Liver (tissue), 9 donors: Measurements from ENCODE around the gene SPINK7. TPM values are rescaled to one million over a fixed set of nuclear protein-coding genes. Genes with fewer than 3 reads are reported as not detected.

Experiments used
- DNase-seq: peaks from one replicate; pipeline ENCODE4 v3.0.0-alpha.2; 2017; ENCODE audit warnings: low spot score
- H3K27ac ChIP-seq, 2 donors: one replicate each; pipeline ENCODE4 v1.7.0; 2013; ENCODE audit warnings: inconsistent platforms in 2 of 2, low read length in 2 of 2, control low read depth in 1 of 2, low read depth in 1 of 2, mild to moderate bottlenecking in 1 of 2
- H3K27me3 ChIP-seq, 4 donors: one replicate each; pipeline versions ENCODE4 v1.6.1 to v1.7.0; 2013; ENCODE audit warnings: low read length in 3 of 4, inconsistent platforms in 1 of 4, mild to moderate bottlenecking in 1 of 4, moderate library complexity in 1 of 4; ENCODE audit not compliant: control insufficient read depth in 4 of 4, insufficient read depth in 4 of 4
- H3K36me3 ChIP-seq, 4 donors: one replicate each; pipeline versions ENCODE4 v1.6.1 to v1.7.0; 2013; ENCODE audit warnings: low read length in 3 of 4, mild to moderate bottlenecking in 3 of 4, low read depth in 1 of 4, moderate library complexity in 1 of 4; ENCODE audit not compliant: control insufficient read depth in 4 of 4, insufficient read depth in 3 of 4
- H3K4me1 ChIP-seq, 4 donors: one replicate each; pipeline versions ENCODE4 v1.6.1 to v1.7.0; 2013; ENCODE audit warnings: low read length in 3 of 4, mild to moderate bottlenecking in 3 of 4, moderate library complexity in 1 of 4; ENCODE audit not compliant: control insufficient read depth in 4 of 4, insufficient read depth in 4 of 4
- H3K4me3 ChIP-seq, 3 donors: one replicate each; pipeline versions ENCODE4 v1.6.1 to v1.7.0; 2013; ENCODE audit warnings: low read length in 3 of 3, control low read depth in 1 of 3, low read depth in 1 of 3, mild to moderate bottlenecking in 1 of 3
- H3K9ac ChIP-seq, 2 donors: one replicate each; pipeline ENCODE4 v1.7.0; 2013; ENCODE audit warnings: low read length in 2 of 2, mild to moderate bottlenecking in 2 of 2, moderate library complexity in 2 of 2, control low read depth in 1 of 2, low read depth in 1 of 2
- H3K9me3 ChIP-seq, 4 donors: one replicate each; pipeline versions ENCODE4 v1.6.1 to v1.7.0; 2013; ENCODE audit warnings: low read length in 3 of 4; ENCODE audit not compliant: control insufficient read depth in 4 of 4
- ATF3 ChIP-seq: IDR thresholded peaks from 2 replicates; pipeline ENCODE4 v1.6.1; 2016; ENCODE audit warnings: antibody characterized with exemption
- CTCF ChIP-seq: fragments of 150-350 bp; IDR thresholded peaks from 2 replicates; pipeline ENCODE4 v1.5.1; 2017; ENCODE audit warnings: improper control_type of control experiment, low read depth, low read length; ENCODE audit not compliant: missing input control
- EGR1 ChIP-seq, 2 donors: IDR thresholded peaks; 2 replicates each; pipeline ENCODE4 v1.6.1; 2016 to 2018; ENCODE audit warnings: antibody characterized with exemption in 2 of 2, low read depth in 2 of 2
- FOXA1 ChIP-seq: IDR thresholded peaks from 2 replicates; pipeline ENCODE4 v1.6.1; 2016; ENCODE audit warnings: antibody characterized with exemption
- FOXA2 ChIP-seq: IDR thresholded peaks from 2 replicates; pipeline ENCODE4 v1.6.1; 2016; ENCODE audit warnings: antibody characterized with exemption
- GABPA ChIP-seq, 2 donors: IDR thresholded peaks in 1 of 2; conservative IDR thresholded peaks in 1 of 2; 2 replicates each; pipeline ENCODE4 v1.6.1; 2016; ENCODE audit warnings: antibody characterized with exemption in 2 of 2, mild to moderate bottlenecking in 1 of 2, moderate library complexity in 1 of 2
- HNF4A ChIP-seq, 2 donors: conservative IDR thresholded peaks; 2 replicates each; pipeline ENCODE4 v1.6.1; 2016; ENCODE audit warnings: antibody characterized with exemption in 2 of 2, mild to moderate bottlenecking in 2 of 2
- HNF4G ChIP-seq: IDR thresholded peaks from 2 replicates; pipeline ENCODE4 v1.6.1; 2016; ENCODE audit warnings: antibody characterized with exemption
- JUND ChIP-seq, 2 donors: IDR thresholded peaks; 2 replicates each; pipeline ENCODE4 v1.6.1; 2016; ENCODE audit warnings: antibody characterized with exemption in 2 of 2
- MAX ChIP-seq: IDR thresholded peaks from 2 replicates; pipeline ENCODE4 v1.6.1; 2016; ENCODE audit warnings: antibody characterized with exemption
- NR2F2 ChIP-seq: IDR thresholded peaks from 2 replicates; pipeline ENCODE4 v1.6.1; 2016; ENCODE audit warnings: antibody characterized with exemption
- RAD21 ChIP-seq, 2 donors: IDR thresholded peaks; 2 replicates each; pipeline ENCODE4 v1.6.1; 2016; ENCODE audit warnings: antibody characterized with exemption in 2 of 2, mild to moderate bottlenecking in 2 of 2
- REST ChIP-seq: IDR thresholded peaks from 2 replicates; pipeline ENCODE4 v1.6.1; 2016; ENCODE audit warnings: antibody characterized with exemption, mild to moderate bottlenecking
- RXRA ChIP-seq, 2 donors: IDR thresholded peaks; 2 replicates each; pipeline ENCODE4 v1.6.1; 2017 to 2018; ENCODE audit warnings: antibody characterized with exemption in 2 of 2, mild to moderate bottlenecking in 1 of 2
- SP1 ChIP-seq: IDR thresholded peaks from 2 replicates; pipeline ENCODE4 v1.6.1; 2018; ENCODE audit warnings: antibody characterized with exemption, mild to moderate bottlenecking
- TAF1 ChIP-seq: conservative IDR thresholded peaks from 2 replicates; pipeline ENCODE4 v1.6.1; 2016; ENCODE audit warnings: antibody characterized with exemption, mild to moderate bottlenecking
- YY1 ChIP-seq: IDR thresholded peaks from 2 replicates; pipeline ENCODE4 v1.6.1; 2016; ENCODE audit warnings: antibody characterized with exemption, mild to moderate bottlenecking
- ZBTB33 ChIP-seq: IDR thresholded peaks from 2 replicates; pipeline ENCODE4 v1.6.1; 2016; ENCODE audit warnings: antibody characterized with exemption
- WGBS: extraction: QIAGEN DNeasy Blood & Tissue Kit; methylation state at CpG from one replicate; pipeline ENCODE4 v1.1.7; 2013; 5-methylcytosine and 5-hydroxymethylcytosine counted together
- polyA plus RNA-seq, 2 donors: library from polyadenylated mRNA; stranded (reverse) in 1 of 2; unstranded in 1 of 2; fragments of 200-250 nt in 1 of 2; fragments of >200 nt in 1 of 2; fragmentation: Nextera tagmentation in 1 of 2; extraction: Ambion mirVana in 1 of 2; gene quantifications; one replicate each; pipeline versions ENCODE4 v1.2.1 to v1.2.3, GENCODE V29; 2013 to 2015
- total RNA-seq, 2 donors: library from RNA; depleted of rRNA; stranded (reverse); fragments of >200 nt; gene quantifications; one replicate each; pipeline ENCODE4 v1.2.3, GENCODE V29; 2014
- donor health status: healthy.
- donor health status: healthy.
- donor health status: healthy.
- donor health status: healthy.
- donor health status: healthy.

SPINK7 gene
- total and polyA plus RNA-seq, 4 donors: not detected

- DNase-seq: no peak
Measured at GRCh38 chr5:148333262-148333849, 21.1 kb downstream of the SPINK7 start.

More at GRCh38 chr5:148333262-148333849, 21.1 kb downstream of the SPINK7 start:
- Histone ChIP-seq H3K4me3 (no peak overlapping the region), H3K9me3 (no peaks in the 10 kb centered on the region), H3K27me3 (no peaks in the 10 kb centered on the region), H3K36me3 (peaks cover 0 to 2% (median 0%) of the 10 kb centered on the region in 4 donors), H3K9ac (no peak overlapping the region), H3K27ac (no peak overlapping the region), H3K4me1 (no peaks in the 10 kb centered on the region)
- TF ChIP-seq YY1 (no peak), REST (no peak), EGR1 (IDR thresholded peaks at IDR 0.05; ENCODE audit: low read depth in 2 of 2) (no peak), JUND (IDR thresholded peaks at IDR 0.05) (no peak), TAF1 (no peak), SP1 (no peak), HNF4G (no peak), ATF3 (no peak), ZBTB33 (no peak), MAX (no peak), GABPA (IDR thresholded peaks at IDR 0.05 in 1 of 2, conservative IDR thresholded peaks at IDR 0.05 in 1 of 2) (no peak), NR2F2 (no peak), HNF4A (conservative IDR thresholded peaks at IDR 0.05) (no peak), FOXA2 (no peak), RXRA (IDR thresholded peaks at IDR 0.05) (no peak), CTCF (no peak), RAD21 (IDR thresholded peaks at IDR 0.05) (no peak), FOXA1 (no peak)
- 91% methylated on average over 4 of the region's 4 CpGs for WGBS
